Gastroesophageal sphincter (tissue), 4 donors: ENCODE data around the gene TRAPPC14. TPM values are rescaled to one million over a fixed set of nuclear protein-coding genes. Genes with fewer than 3 reads are reported as not detected.
A peak's percentile ranks its signal among the peaks of the same experiment; 100 is the strongest.
"Not testable (repeated sequence)": the region's sequence is repeated elsewhere in the genome, so short reads cannot be mapped to it uniquely, and the experiment has no call there.

Experiments
- ATAC-seq: fragments of 150-250 bp; one replicate; pipeline ENCODE4 v1.9.1; 2016; ENCODE audit warnings: mild to moderate bottlenecking, moderate library complexity
- H3K27ac ChIP-seq, 4 donors: fragments of 200-600 bp; sonication (generic) in 3 of 4; 1 replicate in 3 of 4; 2 replicates in 1 of 4; pipeline ENCODE4 v1.5.1; 2016 to 2019
- H3K27me3 ChIP-seq: fragments of 200-600 bp; sonication (generic); one replicate; pipeline ENCODE4 v1.5.1; 2019
- H3K36me3 ChIP-seq, 2 donors: fragments of 200-600 bp; sonication (generic); one replicate each; pipeline ENCODE4 v1.5.1; 2019; ENCODE audit warnings: control low read depth in 1 of 2
- H3K4me1 ChIP-seq, 3 donors: fragments of 200-600 bp; sonication (generic); 1 replicate in 2 of 3; 2 replicates in 1 of 3; pipeline ENCODE4 v1.5.1; 2016 to 2019; ENCODE audit warnings: control low read depth in 2 of 3
- H3K4me3 ChIP-seq, 2 donors: fragments of 200-600 bp; sonication (generic); one replicate each; pipeline ENCODE4 v1.5.1; 2019; ENCODE audit warnings: mild to moderate bottlenecking in 1 of 2, moderate library complexity in 1 of 2
- H3K9me3 ChIP-seq, 3 donors: fragments of 200-600 bp; sonication (generic); one replicate each; pipeline ENCODE4 v1.5.1; 2017 to 2019; ENCODE audit warnings: control low read depth in 2 of 3
- CTCF ChIP-seq, 4 experiments: fragments of 200-600 bp in 2 of 4; fragments of 450-650 bp in 2 of 4; sonication (generic) in 1 of 4; IDR thresholded peaks; one replicate each; pipeline ENCODE4 v1.5.1; 2017 to 2019; ENCODE audit warnings: antibody characterized with exemption in 4 of 4, mild to moderate bottlenecking in 2 of 4, moderate library complexity in 2 of 4
- EP300 ChIP-seq: sonication (generic); formaldehyde crosslinking; IDR thresholded peaks from one replicate; pipeline ENCODE4 v1.6.1; 2017; ENCODE audit warnings: antibody characterized with exemption, mild to moderate bottlenecking
- POLR2A ChIP-seq, 2 donors: fragments of 450-650 bp; IDR thresholded peaks; one replicate each; pipeline ENCODE4 v1.6.1; 2017; ENCODE audit warnings: antibody characterized with exemption in 2 of 2, mild to moderate bottlenecking in 2 of 2, moderate library complexity in 1 of 2
- POLR2AphosphoS5 ChIP-seq: sonication (generic); formaldehyde crosslinking; IDR thresholded peaks from one replicate; pipeline ENCODE4 v1.6.1; 2017; ENCODE audit warnings: antibody characterized with exemption
- WGBS, 2 donors: methylation state at CpG; one replicate each; pipeline ENCODE4 v1.1.5; 2018; ENCODE audit warnings: low coverage in 1 of 2; 5-methylcytosine and 5-hydroxymethylcytosine counted together
- total RNA-seq, 4 donors: library from RNA; depleted of rRNA; stranded (reverse); fragments of >200 nt; gene quantifications; one replicate each; pipeline ENCODE4 v1.1.0, GENCODE V29; 2016

Gene TRAPPC14
- total RNA-seq, 4 donors from 2014 or later, result 3.0 to 7.8 (median 7.3) TPM

- Histone ChIP-seq H3K27me3 (peaks cover 4% of the 10 kb centered on the region), H3K9me3 (no peaks in the 10 kb centered on the region), H3K27ac (no peak overlapping the region), H3K36me3 (no peaks in the 10 kb centered on the region), H3K4me3 (no peak overlapping the region), H3K4me1 (no peaks in the 10 kb centered on the region)
- TF ChIP-seq CTCF (IDR thresholded peaks at IDR 0.05) (no peak), EP300 (no peak), POLR2AphosphoS5 (no peak), POLR2A (IDR thresholded peaks at IDR 0.05) (no peak)
- ATAC-seq, result no peak
- 72 to 77% methylated on average over 5 to 7 of the region's 13 CpGs for WGBS, 2 donors
These were observed 20.4 kb downstream of the TRAPPC14 start for GRCh38 chr7:100137851-100138760.

DNA sequence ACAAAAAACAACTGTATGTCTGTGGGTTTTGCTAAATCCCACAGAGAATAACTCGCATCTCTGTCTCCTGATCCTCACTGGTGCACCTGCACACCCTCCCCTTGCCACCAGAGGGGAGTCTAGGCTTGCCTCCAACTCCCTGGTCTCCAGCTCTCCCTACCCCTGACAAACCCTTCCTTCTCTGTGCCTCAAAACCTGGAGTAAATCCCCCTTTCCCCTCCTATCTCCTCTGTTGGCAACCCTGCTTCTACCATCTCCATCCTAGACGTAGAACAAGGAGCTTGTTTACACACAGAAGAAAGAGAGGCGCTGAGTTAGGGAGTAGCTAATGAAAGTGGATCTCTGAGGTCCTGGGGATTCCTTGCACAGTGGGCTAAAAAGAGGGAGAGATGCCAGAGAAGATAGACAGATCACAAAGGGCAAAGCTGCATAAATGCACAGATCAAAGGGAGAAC, 25.8 kb downstream of the TRAPPC14 start:
- peak; percentile 60 for ATAC-seq
- no peaks in the 10 kb centered on the region for H3K36me3 ChIP-seq
- TF ChIP-seq CTCF (IDR thresholded peaks at IDR 0.05) (peak; percentile 58 to 82 (median 70)), EP300 (no peak)
- no peaks in the 10 kb centered on the region for H3K27me3 ChIP-seq
- H3K4me3 ChIP-seq, result no peak overlapping the region
- no peaks in the 10 kb centered on the region for H3K9me3 ChIP-seq
- 20 to 30% methylated on average over 1 to 2 of the region's 3 CpGs for WGBS, 2 donors
- peaks cover 0 to 22% (median 7%) of the 10 kb centered on the region in 3 donors for H3K4me1 ChIP-seq
- no peak overlapping the region for H3K27ac ChIP-seq

DNA sequence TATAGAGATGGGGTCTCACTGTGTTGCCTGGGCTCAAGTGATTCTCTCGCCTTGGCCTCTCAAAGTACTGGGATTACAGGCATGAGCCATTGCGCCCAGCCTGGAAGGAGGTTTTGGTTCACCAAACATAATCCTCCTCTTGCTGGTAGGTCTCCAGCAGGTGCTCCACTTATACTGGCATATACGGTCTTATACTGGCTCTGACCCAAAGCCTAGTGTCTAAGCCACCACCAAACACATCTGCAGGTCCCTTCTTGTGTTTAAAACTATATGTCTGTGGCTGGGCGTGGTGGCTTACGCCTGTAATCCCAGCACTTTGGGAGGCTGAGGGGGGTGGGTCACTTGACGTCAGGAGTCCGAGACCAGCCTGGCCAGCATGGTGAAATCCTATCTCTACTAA, 26.4 kb downstream of the TRAPPC14 start:
- 46 to 48% methylated on average over 4 to 5 of the region's 7 CpGs for WGBS, 2 donors
- Histone ChIP-seq H3K27me3 (no peaks in the 10 kb centered on the region), H3K9me3 (no peaks in the 10 kb centered on the region), H3K4me1 (peaks cover 0 to 26% (median 7%) of the 10 kb centered on the region in 3 donors), H3K27ac (no peak overlapping the region), H3K36me3 (no peaks in the 10 kb centered on the region), H3K4me3 (no peak overlapping the region)
- no peak for TF ChIP-seq CTCF (IDR thresholded peaks at IDR 0.05)
- TF ChIP-seq EP300, result no peak
- no peak for TF ChIP-seq POLR2AphosphoS5
- no peak for TF ChIP-seq POLR2A (IDR thresholded peaks at IDR 0.05)
- ATAC-seq, result no peak

GRCh38 chr7:100130608-100131453, 27.7 kb downstream of the TRAPPC14 start:
- no peaks in the 10 kb centered on the region for H3K36me3 ChIP-seq
- no peaks in the 10 kb centered on the region for H3K27me3 ChIP-seq
- 8 to 9% methylated on average over 17 to 22 of the region's 24 CpGs for WGBS, 2 donors
- TF ChIP-seq CTCF (IDR thresholded peaks at IDR 0.05), result peak in 3 of 4 experiments; percentile 77 to 88 (median 80)
- TF ChIP-seq POLR2A (IDR thresholded peaks at IDR 0.05), result no peak
- ATAC-seq, result no peak
- peak overlapping the region in 1 of 2 donors; percentile 23 for H3K4me3 ChIP-seq
- H3K27ac ChIP-seq, result no peak overlapping the region
- H3K4me1 ChIP-seq, result peaks cover 0 to 34% (median 13%) of the 10 kb centered on the region in 3 donors
- no peaks in the 10 kb centered on the region for H3K9me3 ChIP-seq

DNA sequence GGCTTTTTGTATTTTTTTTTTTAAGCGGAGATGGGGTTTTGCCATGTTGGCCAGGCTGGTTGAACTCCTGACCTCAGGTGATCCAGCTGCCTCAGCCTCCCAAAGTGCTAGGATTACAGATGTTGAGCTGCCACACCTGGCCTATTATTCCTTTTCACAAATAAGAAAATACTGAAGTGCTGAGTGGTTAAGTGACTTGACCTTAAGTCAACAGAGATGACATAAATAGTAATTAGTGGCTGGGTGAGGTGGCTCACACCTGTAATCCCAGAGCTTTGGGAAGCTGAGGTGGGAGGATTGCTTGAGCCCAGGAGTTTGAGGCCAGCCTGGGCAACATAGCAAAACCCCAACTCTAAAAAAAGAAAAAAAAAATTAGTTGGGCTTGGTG, 28.3 kb downstream of the TRAPPC14 start:
- not testable (repeated sequence) for H3K27ac ChIP-seq, H3K27me3 ChIP-seq, H3K4me3 ChIP-seq, ATAC-seq, H3K36me3 ChIP-seq, H3K9me3 ChIP-seq
- H3K4me1 ChIP-seq, result peaks cover 0 to 40% (median 17%) of the 10 kb centered on the region in 3 donors
- WGBS, 2 donors, result 86 to 100% methylated on average over 1 of the region's 1 CpG
